SK-N-SH (cell line): Measurements from ENCODE around the gene CHERP. TPM values are rescaled to one million over a fixed set of nuclear protein-coding genes. Genes with fewer than 3 reads are reported as not detected.
A peak's percentile ranks its signal among the peaks of the same experiment; 100 is the strongest.

Experiments
- CTCF ChIA-PET: fragments of 300-600, 350-600 bp; formaldehyde crosslinking; extraction: SDS; loops from one replicate; lab custom pipeline; 2021; lab: Yijun Ruan, JAX
- POLR2A ChIA-PET: fragments of 350-600 bp; sonication (Branson Sonifier 250); formaldehyde crosslinking; extraction: SDS; loops from one replicate; lab custom pipeline; 2020; ENCODE audit warnings: antibody characterized with exemption, inconsistent platforms; lab: Yijun Ruan, JAX
- DNase-seq: peaks from one replicate; pipeline ENCODE4 v3.0.0; 2012
- H2AFZ ChIP-seq: fragments of 200-600 bp; sonication (generic); 2 replicates; pipeline ENCODE4 v1.8.1; 2016; ENCODE audit warnings: antibody characterized with exemption, mild to moderate bottlenecking, low read depth
- H3F3A ChIP-seq: fragments of 200-600 bp; sonication (generic); replicated peaks from 2 replicates; pipeline ENCODE3; 2016; ENCODE audit warnings: antibody characterized with exemption, mild to moderate bottlenecking; ENCODE audit not compliant: insufficient read depth
- H3K27ac ChIP-seq, 2 experiments: fragments of 200-500 bp in 1 of 2; fragments of 200-600 bp in 1 of 2; sonication (Bioruptor generic) in 1 of 2; sonication (generic), shearing (Covaris generic) in 1 of 2; 2 replicates each; pipeline versions ENCODE4 v1.5.1 to v1.6.1; 2014 to 2016; ENCODE audit warnings: low read depth in 2 of 2, inconsistent platforms in 1 of 2, low read length in 1 of 2, mild to moderate bottlenecking in 1 of 2, mixed read lengths in 1 of 2
- H3K27me3 ChIP-seq: fragments of 200-600 bp; sonication (generic), shearing (Covaris generic); 2 replicates; pipeline ENCODE4 v1.6.1; 2016; ENCODE audit warnings: mixed run types; ENCODE audit not compliant: insufficient read depth
- H3K36me3 ChIP-seq, 2 experiments: fragments of 200-500 bp in 1 of 2; fragments of 200-600 bp in 1 of 2; sonication (Bioruptor generic) in 1 of 2; sonication (generic) in 1 of 2; replicated peaks in 1 of 2; 2 replicates each; pipeline versions ENCODE3 to v1.5.1; 2014 to 2016; ENCODE audit warnings: low read length in 1 of 2, mild to moderate bottlenecking in 1 of 2; ENCODE audit not compliant: insufficient read depth in 2 of 2, control insufficient read depth in 1 of 2
- H3K4me1 ChIP-seq, 2 experiments: fragments of 200-500 bp in 1 of 2; fragments of 200-600 bp in 1 of 2; sonication (Bioruptor generic) in 1 of 2; sonication (generic), shearing (Covaris generic) in 1 of 2; 2 replicates each; pipeline versions ENCODE4 v1.5.1 to v1.6.1; 2014 to 2016; ENCODE audit warnings: low read depth in 1 of 2, low read length in 1 of 2, mixed run types in 1 of 2; ENCODE audit not compliant: insufficient read depth in 2 of 2, control insufficient read depth in 1 of 2
- H3K4me2 ChIP-seq: fragments of 200-600 bp; sonication (generic), shearing (Covaris generic); 2 replicates; pipeline ENCODE4 v1.6.1; 2017; ENCODE audit warnings: mixed run types
- H3K4me3 ChIP-seq, 2 experiments: fragments of 200-500 bp in 1 of 2; fragments of 200-600 bp in 1 of 2; sonication (Bioruptor generic) in 1 of 2; sonication (generic), shearing (Covaris generic) in 1 of 2; 2 replicates each; pipeline versions ENCODE4 v1.5.1 to v1.8.1; 2014 to 2016; ENCODE audit warnings: low read depth in 2 of 2, inconsistent platforms in 1 of 2, low read length in 1 of 2, mild to moderate bottlenecking in 1 of 2, mixed read lengths in 1 of 2, moderate library complexity in 1 of 2
- H3K79me2 ChIP-seq: fragments of 200-600 bp; sonication (generic); 2 replicates; pipeline ENCODE4 v1.8.1; 2017; ENCODE audit warnings: mild to moderate bottlenecking; ENCODE audit not compliant: insufficient read depth
- H3K9ac ChIP-seq: fragments of 200-600 bp; sonication (generic); 2 replicates; pipeline ENCODE4 v1.6.1; 2017; ENCODE audit warnings: mixed run types
- H3K9me2 ChIP-seq: fragments of 200-600 bp; sonication (generic); 2 replicates; pipeline ENCODE4 v1.6.1; 2017; ENCODE audit warnings: mixed run types
- H3K9me3 ChIP-seq: fragments of 200-600 bp; sonication (generic); 2 replicates; pipeline ENCODE4 v1.6.1; 2017; ENCODE audit warnings: mixed run types, mild to moderate bottlenecking, moderate library complexity
- H4K20me1 ChIP-seq: fragments of 200-600 bp; sonication (generic); 2 replicates; pipeline ENCODE4 v1.6.1; 2017; ENCODE audit warnings: mild to moderate bottlenecking, mixed run types; ENCODE audit not compliant: insufficient read depth
- CHD2 ChIP-seq: fragments of 150-350 bp; IDR thresholded peaks from 2 replicates; pipeline ENCODE4 v1.6.1; 2018; ENCODE audit warnings: low read length; ENCODE audit not compliant: partially characterized antibody
- CTCF ChIP-seq: fragments of 200-600 bp; sonication (generic); IDR thresholded peaks from 2 replicates; pipeline ENCODE4 v1.6.1; 2017; ENCODE audit warnings: antibody characterized with exemption, mild to moderate bottlenecking, moderate library complexity
- ELF1 ChIP-seq: IDR thresholded peaks from 2 replicates; pipeline ENCODE4 v1.4.0; 2012
- EP300 ChIP-seq, 2 experiments: IDR thresholded peaks; 2 replicates each; pipeline versions ENCODE4 v1.4.0 to v1.6.1; 2012; ENCODE audit warnings: borderline replicate concordance in 1 of 2, low read depth in 1 of 2, low read length in 1 of 2
- EZH2phosphoT487 ChIP-seq: fragments of 200-600 bp; sonication (generic); IDR thresholded peaks from 2 replicates; pipeline ENCODE4 v1.6.1; 2017; ENCODE audit warnings: low read depth, mixed run types, mild to moderate bottlenecking, antibody characterized with exemption, moderate library complexity, borderline replicate concordance
- FOSL2 ChIP-seq: IDR thresholded peaks from 2 replicates; pipeline ENCODE4 v1.4.0; 2012; ENCODE audit warnings: low read depth, mild to moderate bottlenecking, moderate library complexity, borderline replicate concordance
- FOXM1 ChIP-seq: IDR thresholded peaks from 2 replicates; pipeline ENCODE4 v1.4.0; 2012; ENCODE audit warnings: low read depth, mild to moderate bottlenecking
- GATA2 ChIP-seq: sonication (generic); formaldehyde crosslinking; IDR thresholded peaks from 2 replicates; pipeline ENCODE4 v1.5.0; 2020; ENCODE audit warnings: mild to moderate bottlenecking, missing genetic modification reagents
- JUND ChIP-seq: IDR thresholded peaks from 2 replicates; pipeline ENCODE4 v1.4.0; 2012
- MAX ChIP-seq: IDR thresholded peaks from 2 replicates; pipeline ENCODE4 v1.4.0; 2012; ENCODE audit warnings: low read depth
- MEF2A ChIP-seq: IDR thresholded peaks from 2 replicates; pipeline ENCODE4 v1.4.0; 2012; ENCODE audit warnings: low read depth, borderline replicate concordance
- NFIC ChIP-seq: IDR thresholded peaks from 2 replicates; pipeline ENCODE4 v1.4.0; 2012; ENCODE audit warnings: borderline replicate concordance
- POLR2AphosphoS5 ChIP-seq: IDR thresholded peaks from 2 replicates; pipeline ENCODE4 v1.6.1; 2012; ENCODE audit warnings: low read depth, low read length
- RAD21 ChIP-seq: IDR thresholded peaks from 2 replicates; pipeline ENCODE4 v1.6.1; 2012; ENCODE audit warnings: mild to moderate bottlenecking, low read length
- RCOR1 ChIP-seq: fragments of 150-350 bp; IDR thresholded peaks from 2 replicates; pipeline ENCODE4 v1.6.1; 2017; ENCODE audit warnings: antibody characterized with exemption, low read length
- SMC3 ChIP-seq: IDR thresholded peaks from 2 replicates; pipeline ENCODE4 v1.6.1; 2012; ENCODE audit warnings: low read depth, low read length, improper control_type of control experiment
- TAF1 ChIP-seq: IDR thresholded peaks from 2 replicates; pipeline ENCODE4 v1.6.1; 2012; ENCODE audit warnings: low read depth, mild to moderate bottlenecking, low read length, moderate library complexity, borderline replicate concordance
- TEAD4 ChIP-seq: IDR thresholded peaks from 2 replicates; pipeline ENCODE4 v1.4.0; 2012; ENCODE audit warnings: mild to moderate bottlenecking, borderline replicate concordance; ENCODE audit not compliant: insufficient read depth
- YY1 ChIP-seq: IDR thresholded peaks from 2 replicates; pipeline ENCODE4 v1.4.0; 2012; ENCODE audit warnings: low read depth, mild to moderate bottlenecking
- ZBTB33 ChIP-seq: IDR thresholded peaks from 2 replicates; pipeline ENCODE4 v1.4.0; 2012; ENCODE audit warnings: low read depth, borderline replicate concordance
- whole genome bisulfite sequencing: methylation state at CpG from one replicate; pipeline ENCODE4 v1.1.6; 2017; ENCODE audit warnings: low lambda C conversion rate; 5-methylcytosine and 5-hydroxymethylcytosine counted together
- polyA plus RNA-seq, 3 experiments: library from polyadenylated mRNA; depleted of rRNA; stranded (reverse); fragments of >200 nt; gene quantifications; 2 replicates each; pipeline ENCODE4 v1.2.3, GENCODE V29; 2012
- TF ChIP-seq, protein P1 (sequence below): IDR thresholded peaks from 2 replicates; pipeline ENCODE4; 2012

The CHERP gene
- polyA plus RNA-seq, 1 of the 3 experiments (the other 2 are of a cell fraction), result 16.8 TPM

GRCh38 chr19:16497042-16497441 lies 45.2 kb downstream of the CHERP start (continued):
- TF ChIP-seq JUND (no peak), TEAD4 (no peak), EZH2phosphoT487 (no peak)

DNA sequence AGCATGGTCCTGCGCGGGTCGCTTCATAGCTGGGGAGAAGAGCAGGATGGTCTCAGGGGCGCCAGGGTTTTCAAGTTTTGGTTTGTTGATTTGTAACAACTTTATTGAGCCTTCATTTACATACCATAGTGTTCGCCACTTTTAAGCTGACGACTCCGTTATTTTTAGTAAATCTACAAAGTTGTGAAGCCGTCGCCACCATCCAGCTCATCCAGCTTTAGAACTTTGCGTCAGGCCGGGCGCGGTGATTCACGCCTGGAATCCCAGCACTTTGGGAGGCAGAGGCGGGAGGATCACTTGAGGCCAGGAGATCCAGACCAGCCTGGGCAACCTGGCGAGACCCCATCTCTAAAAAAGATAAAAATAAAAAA lies 45.6 kb downstream of the CHERP start:
- CTCF ChIA-PET, result interaction anchor here (0.7 to 2.2 kb wide), 4 partner anchors 19 to 76 kb away, joined by 3 to 12 read pairs (median 3); no protein-coding TSS in a partner anchor
- Histone ChIP-seq H3F3A (no peaks in the 10 kb centered on the region), H3K4me3 (peak overlapping the region; percentile 49 to 78), H3K27me3 (no peaks in the 10 kb centered on the region), H3K36me3 (peaks cover 0 to 5% of the 10 kb centered on the region in 2 experiments), H3K4me2 (peak overlapping the region; percentile 88), H2AFZ (peak overlapping the region; percentile 97; the same call in 1 of the 2 replicates), H4K20me1 (no peaks in the 10 kb centered on the region), H3K79me2 (peaks cover 26% of the 10 kb centered on the region), H3K9me2 (no peaks in the 10 kb centered on the region), H3K4me1 (no peaks in the 10 kb centered on the region; a peak in 1 of 4 replicates), H3K9ac (peak overlapping the region; percentile 77), H3K27ac (peak overlapping the region in 1 of 2 experiments; percentile 74; a peak in 3 of 4 replicates), H3K9me3 (no peaks in the 10 kb centered on the region)
- no peak for DNase-seq
- no peak for TF ChIP-seq EP300 (IDR thresholded peaks at IDR 0.05; ENCODE audit: borderline replicate concordance in 1 of 2, low read depth in 1 of 2, low read length in 1 of 2)
- 0 out of 2 replicates have a peak, but pooled peaks have one; percentile 32 for TF ChIP-seq FOSL2
- WGBS, result 4% methylated on average over 16 of the region's 16 CpGs
- POLR2A ChIA-PET, result interaction anchor here (0.9 to 1.1 kb wide), 2 partner anchors 42 to 163 kb away, joined by 3 read pairs; no protein-coding TSS in a partner anchor

- H3K79me2 ChIP-seq, result peaks cover 26% of the 10 kb centered on the region
- peak; percentile 77; the same call in 1 of the 2 replicates for TF ChIP-seq YY1
- TF ChIP-seq NFIC, result peak; percentile 73
- peak; percentile 44 for TF ChIP-seq RAD21
- TF ChIP-seq CHD2, result peak; percentile 96
- TF ChIP-seq RCOR1, result no peak
- peak; percentile 68; the same call in 1 of the 2 replicates for TF ChIP-seq POLR2AphosphoS5
- TF ChIP-seq MAX, result peak; percentile 91
- TF ChIP-seq SMC3, result no peak
- TF ChIP-seq FOXM1, result no peak
- no peak for TF ChIP-seq GATA2 (CRISPR knock-in tag)
- no peak for TF ChIP-seq MEF2A
- TF ChIP-seq, protein P1, sequence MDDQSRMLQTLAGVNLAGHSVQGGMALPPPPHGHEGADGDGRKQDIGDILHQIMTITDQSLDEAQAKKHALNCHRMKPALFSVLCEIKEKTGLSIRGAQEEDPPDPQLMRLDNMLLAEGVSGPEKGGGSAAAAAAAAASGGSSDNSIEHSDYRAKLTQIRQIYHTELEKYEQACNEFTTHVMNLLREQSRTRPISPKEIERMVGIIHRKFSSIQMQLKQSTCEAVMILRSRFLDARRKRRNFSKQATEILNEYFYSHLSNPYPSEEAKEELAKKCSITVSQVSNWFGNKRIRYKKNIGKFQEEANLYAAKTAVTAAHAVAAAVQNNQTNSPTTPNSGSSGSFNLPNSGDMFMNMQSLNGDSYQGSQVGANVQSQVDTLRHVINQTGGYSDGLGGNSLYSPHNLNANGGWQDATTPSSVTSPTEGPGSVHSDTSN, result peak; percentile 6; the same call in 1 of the 2 replicates
- TF ChIP-seq TAF1, result peak; percentile 64; the same call in 1 of the 2 replicates
- TF ChIP-seq ELF1, result peak; percentile 90
- TF ChIP-seq CTCF, result no peak
- no peak for TF ChIP-seq ZBTB33
- TF ChIP-seq FOSL2, result no peak
These were observed 46.1 kb downstream of the CHERP start, which contains the start of the genes C19orf44 and CALR3 for GRCh38 chr19:16495982-16496612. Gene C19orf44 (plus strand): TSS chr19:16496394. CDS start chr19:16500793, 4,399 bp downstream. Gene CALR3 (minus strand): TSS chr19:16496167. CDS start chr19:16496129, 38 bp downstream.

More at GRCh38 chr19:16495982-16496612, 46.1 kb downstream of the CHERP start, which contains the start of the genes C19orf44 and CALR3:
- Histone ChIP-seq H3K4me2 (peak within 1 kb of the TSS; percentile 88), H3K9me2 (no peaks in the 10 kb centered on the region), H2AFZ (peak within 1 kb of the TSS; percentile 97), H3F3A (no peaks in the 10 kb centered on the region), H3K4me1 (no peaks in the 10 kb centered on the region; a peak in 1 of 4 replicates), H3K4me3 (peak within 1 kb of the TSS; percentile 49 to 78), H3K9me3 (no peaks in the 10 kb centered on the region), H4K20me1 (no peaks in the 10 kb centered on the region), H3K9ac (peak within 1 kb of the TSS; percentile 77), H3K27me3 (no peaks in the 10 kb centered on the region), H3K27ac (peak within 1 kb of the TSS; percentile 71 to 74), H3K36me3 (peaks cover 0 to 4% of the 10 kb centered on the region in 2 experiments)
- DNase-seq, result peak; percentile 96
- 0% methylated on average over 16 of the region's 52 CpGs for WGBS
- CTCF ChIA-PET, result interaction anchor here (0.7 to 2.2 kb wide), 4 partner anchors 18 to 75 kb away, joined by 3 to 12 read pairs (median 3); no protein-coding TSS in a partner anchor
- POLR2A ChIA-PET, result interaction anchor here (0.6 to 1.1 kb wide), 4 partner anchors 9 to 163 kb away, joined by 3 read pairs; no protein-coding TSS in a partner anchor
